NCI-H2196 treated with DMSO at 0.1 percent for 48 hours (cell line): ENCODE results near the gene RAB30.
"Not testable (repeated sequence)": the region's sequence is repeated elsewhere in the genome, so short reads cannot be mapped to it uniquely, and the experiment has no call there.

Experiments used
- DNase-seq: peaks from one replicate; lab custom pipeline; 2025; ENCODE audit not compliant: unreplicated experiment; lab: John Stamatoyannopoulos, UW

RAB30 gene

DNA sequence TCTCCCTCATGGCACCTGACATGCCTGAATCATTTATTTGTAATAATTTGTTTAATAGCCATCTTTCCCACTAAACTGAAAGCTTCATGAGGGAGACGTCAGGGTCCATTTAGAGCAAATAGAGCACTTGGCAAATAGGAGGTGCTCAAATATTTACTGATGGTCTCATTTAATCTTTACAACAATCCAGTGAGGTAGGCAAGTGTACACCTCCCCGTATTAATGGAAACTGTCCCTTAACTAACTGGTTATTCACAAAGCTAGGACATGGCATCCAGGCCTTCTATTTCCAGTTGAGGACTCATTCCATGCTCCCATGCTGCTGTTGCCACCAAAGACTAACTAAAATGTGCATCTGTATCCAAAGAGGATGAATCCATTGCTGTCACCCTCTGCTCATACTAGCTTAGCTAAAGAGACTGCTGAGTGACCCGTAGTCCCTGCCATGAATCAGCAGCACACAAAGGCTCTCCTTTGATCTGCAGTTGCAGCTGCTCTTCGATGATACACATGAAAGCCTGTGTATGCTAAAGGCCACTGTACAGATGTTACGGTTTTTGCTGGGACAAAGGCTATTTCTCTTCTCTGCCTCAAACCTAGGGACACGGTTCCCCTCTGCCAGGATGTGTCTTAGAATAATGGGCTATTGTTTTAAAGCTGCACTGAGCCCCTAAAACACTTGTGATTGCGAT, 82.6 kb downstream of the RAB30 start:
- no peak for DNase-seq

DNA sequence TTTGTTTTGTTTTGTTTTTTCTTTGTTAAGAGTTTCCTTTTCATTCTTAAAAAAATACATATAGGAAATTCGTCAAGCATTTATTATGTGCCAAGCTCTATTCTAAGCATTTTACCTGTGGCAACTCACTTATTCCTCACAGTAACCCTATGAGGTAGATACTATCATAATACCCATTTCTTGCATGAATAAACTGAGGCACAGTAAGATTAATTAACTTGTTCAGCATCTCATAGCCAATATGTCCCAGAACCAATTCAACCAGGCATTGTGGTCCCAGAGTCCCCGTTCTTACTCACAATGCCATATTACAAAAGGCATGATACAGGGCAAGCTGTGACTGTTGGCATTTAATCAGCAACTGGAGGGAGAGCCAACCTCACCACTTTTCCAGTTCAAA, 83.7 kb downstream of the RAB30 start:
- no peak for DNase-seq

DNA sequence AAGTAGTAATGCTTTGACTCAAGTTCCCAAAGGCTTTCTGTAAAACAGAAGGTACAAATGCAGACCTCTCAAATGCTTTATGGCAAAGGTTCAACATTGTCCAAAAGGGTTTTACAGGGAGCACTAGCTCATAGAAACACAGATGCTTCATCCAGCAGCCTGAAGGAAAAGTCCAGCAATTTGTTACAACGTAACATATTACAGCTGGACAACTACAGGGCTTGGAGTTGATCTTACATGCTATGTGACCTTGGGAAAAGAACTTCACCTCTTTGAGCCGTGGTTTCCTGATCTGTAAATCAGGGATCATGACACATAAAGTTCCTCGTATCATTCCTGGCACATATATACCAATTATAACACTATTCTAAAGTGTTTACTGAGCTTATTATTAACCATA, 85.3 kb downstream of the RAB30 start:
- no peak for DNase-seq

DNA sequence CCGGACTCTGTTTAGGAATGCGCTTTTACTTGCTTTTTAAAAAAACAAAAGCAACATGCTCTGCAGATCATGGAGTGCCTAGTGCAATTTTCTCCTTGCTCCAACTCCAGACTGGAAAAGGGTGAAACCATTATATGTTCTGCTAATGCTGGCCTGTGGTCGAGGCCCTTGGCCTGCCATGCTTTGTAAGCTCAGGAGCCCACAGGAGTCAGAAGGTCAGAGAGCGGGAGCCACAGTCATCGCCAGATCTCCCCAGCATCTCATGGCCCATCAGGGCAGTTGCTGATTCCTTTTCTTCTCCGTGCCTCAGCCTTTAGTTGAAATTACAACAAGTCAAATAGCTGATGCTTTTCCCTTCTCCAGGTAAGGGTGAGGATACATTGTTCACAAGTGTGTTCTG, 89.8 kb downstream of the RAB30 start:
- no peak for DNase-seq

DNA sequence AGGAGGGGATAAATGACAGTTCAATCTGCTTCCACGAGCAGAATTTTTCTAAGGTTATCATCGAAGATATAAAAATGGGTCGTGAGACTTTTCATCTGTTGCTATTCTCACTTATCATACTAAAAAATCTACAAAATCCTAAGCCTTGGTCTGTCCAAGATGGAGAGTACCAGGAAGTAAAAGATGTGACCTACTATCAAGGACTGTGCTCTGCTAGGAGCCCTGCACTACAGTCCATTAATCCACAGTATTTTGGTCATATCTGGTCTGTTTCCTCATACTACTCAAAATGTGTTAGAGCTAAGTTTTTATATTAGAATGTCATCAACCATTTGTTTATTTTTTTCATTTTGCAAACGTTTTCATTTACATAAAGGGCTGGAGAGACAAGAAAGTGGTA, 90.8 kb downstream of the RAB30 start:
- DNase-seq, result no peak

DNA sequence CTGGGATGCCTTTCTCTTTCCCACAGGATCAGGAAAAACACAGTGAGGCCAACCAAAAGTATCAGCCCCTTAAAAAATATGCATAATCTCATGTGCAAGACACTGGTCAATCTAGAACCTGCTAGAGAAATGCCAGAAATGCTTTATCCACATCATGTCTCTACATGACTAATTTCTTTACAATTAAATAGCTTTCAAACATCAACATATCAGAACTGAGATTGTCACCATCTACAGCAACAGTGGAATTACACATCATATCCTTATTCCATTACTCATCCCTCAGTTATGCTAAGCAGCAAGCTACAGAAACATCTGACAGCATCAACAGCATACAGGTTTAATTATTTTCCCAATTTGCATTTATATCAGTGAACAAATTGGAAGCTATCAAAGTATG, 91.4 kb downstream of the RAB30 start:
- no peak for DNase-seq

DNA sequence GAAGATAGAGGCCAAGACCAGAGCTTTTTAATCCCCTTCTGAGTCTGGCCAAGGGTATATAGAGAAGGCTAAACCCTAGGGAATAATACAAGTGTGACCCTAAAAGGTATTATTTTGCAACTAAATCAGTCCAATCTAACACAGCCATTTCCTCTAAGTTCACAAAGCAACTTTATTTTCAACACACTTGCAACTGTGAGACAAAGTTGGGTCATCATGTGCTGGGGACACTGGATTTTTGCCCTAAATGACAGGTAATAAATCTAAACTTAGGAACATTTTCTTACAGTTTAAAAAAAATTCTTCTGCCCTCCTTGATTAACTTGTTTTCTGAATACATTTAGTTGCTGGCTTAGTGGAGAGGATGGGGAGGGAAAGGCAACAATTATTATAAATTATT, 91.9 kb downstream of the RAB30 start:
- no peak for DNase-seq

DNA sequence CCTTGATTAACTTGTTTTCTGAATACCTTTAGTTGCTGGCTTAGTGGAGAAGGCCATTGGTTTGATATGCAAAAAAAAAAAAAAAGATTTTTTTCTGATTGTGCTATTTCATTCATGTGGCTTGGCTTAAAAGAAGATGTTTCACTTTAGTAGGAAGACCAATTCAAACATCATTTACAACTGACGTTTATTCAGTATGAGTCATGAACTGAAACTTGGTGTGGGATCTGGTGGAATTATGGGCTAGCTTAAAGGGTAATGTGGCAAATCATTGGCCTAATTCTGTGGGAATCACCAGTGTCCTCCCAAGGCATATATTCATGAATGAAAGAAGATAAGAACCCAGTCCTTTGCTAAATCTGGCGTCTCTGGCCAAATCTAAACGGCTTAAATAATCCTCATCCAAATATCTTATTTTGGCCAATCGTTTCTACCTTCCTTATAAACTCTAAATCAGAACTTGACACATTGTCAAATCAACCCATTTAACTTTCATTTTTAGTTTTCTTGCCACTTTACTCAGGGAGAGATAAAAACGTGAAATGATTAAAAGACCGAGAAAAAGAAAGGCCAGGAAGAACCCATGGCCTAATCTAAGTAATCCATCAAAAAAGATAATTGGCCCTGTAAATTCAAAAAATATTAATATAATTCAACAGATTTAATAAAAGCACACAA, 93.1 kb downstream of the RAB30 start:
- no peak for DNase-seq

DNA sequence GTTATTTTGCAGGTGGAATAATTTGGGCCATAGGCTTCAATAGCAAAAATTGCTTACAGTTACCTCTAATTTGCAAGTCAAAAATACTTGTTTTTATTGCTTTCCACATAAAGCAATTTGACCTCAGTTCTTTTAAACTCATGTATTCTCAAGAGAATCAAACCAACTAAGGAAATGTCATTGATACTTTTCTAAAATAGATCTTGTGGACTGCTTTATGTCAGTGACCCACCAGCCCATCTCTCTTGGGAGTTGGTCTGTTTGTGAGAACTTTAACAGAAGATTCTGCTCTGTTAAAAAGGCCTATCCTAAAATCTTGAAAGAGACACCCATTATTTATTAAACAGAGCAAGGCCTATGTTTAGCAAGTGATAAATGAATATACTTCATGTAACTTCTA, 94.9 kb downstream of the RAB30 start:
- DNase-seq, result no peak

DNA sequence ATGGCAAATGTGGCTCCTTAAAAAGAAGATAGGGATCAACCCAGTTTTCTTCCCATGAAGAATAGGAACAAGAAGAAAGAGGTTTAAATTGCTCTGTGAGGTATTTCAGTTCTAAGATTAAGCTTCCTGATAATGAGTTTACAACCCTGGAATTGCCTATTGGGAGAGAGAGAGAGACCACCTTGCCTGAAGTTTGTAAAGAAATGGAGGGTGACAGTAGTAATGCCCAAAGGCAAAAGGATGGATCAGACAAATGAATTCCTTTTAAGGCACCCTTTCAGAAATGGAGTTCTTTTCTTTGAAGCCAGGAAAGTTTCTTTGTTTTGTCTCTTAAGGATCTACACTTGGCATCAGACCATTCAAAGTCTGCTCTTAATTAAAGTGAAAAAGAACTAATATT, 95.8 kb downstream of the RAB30 start:
- no peak for DNase-seq

DNA sequence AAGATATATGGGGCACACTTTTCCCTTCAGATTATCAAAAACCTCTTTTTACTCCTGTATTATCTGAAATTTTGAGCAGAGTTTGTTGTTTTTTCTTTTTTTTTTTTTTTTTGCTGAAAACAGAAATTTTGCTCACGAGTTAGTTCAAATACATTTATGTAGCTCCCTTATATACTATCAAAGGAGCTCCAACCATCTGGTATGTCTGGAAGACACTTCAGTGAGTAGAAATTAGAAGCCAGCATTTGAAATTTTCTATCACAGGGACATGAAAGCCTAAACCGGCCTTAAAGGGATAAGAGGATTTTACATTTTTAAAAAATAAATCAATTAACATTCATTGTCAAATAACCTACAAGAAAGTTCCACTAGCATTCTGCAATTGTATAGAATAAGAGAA, 96.8 kb downstream of the RAB30 start:
- DNase-seq, result no peak

DNA sequence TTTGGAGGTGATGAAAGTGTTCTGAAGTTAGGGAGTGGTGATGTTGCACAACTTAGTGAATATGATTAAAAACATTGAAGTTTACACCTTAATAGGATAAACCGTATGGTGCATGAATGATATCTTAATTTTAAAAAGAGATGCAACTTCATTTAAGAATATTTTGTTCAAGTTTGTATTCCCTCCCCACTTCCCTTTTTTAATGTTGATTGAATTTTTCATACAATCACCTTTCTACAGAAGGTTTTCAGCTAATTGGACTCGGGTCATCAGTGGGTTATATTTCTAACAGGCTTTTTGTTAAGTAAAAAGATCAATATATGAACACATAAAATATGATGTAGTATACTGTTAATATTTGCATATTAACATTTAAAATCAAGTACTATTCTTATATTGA, 97.6 kb downstream of the RAB30 start:
- no peak for DNase-seq

DNA sequence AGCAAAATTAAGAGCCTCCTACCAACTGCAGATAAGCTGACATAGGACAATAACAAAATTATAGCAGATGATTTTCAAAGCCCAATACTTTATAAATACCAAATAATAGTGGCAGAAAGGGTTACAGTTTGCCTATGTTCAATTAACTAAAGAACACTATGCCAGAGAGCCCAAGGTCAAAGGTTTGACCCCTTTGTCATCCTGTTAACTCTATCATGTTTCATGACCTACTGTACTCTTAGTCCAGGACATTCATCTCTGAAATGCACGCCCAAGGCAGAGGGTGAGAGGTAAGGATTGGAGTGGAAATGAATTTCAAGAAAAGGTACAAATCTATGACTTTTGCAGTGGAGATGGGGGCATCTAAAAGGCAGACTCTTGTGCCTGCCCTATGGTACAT, 99.6 kb downstream of the RAB30 start:
- DNase-seq, result no peak

DNA sequence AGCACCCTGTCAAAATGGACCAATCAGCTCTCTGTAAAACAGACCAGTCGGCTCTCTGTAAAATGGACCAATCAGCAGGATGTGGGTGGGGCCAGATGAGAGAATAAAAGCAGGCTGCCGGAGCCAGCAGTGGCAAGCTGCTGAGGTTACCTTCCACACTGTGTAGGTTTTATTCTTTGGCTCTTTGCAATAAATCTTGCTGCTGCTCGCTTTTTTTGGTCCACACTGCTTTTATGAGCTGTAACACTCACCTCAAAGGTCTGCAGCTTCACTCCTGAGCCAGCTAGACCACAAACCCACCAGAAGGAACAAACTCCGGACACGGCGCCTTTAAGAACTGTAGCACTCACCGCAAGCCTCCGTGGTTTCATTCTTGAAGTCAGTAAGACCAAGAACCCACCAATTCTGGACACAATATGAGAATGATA, 100.2 kb downstream of the RAB30 start:
- not testable (repeated sequence) for DNase-seq

DNA sequence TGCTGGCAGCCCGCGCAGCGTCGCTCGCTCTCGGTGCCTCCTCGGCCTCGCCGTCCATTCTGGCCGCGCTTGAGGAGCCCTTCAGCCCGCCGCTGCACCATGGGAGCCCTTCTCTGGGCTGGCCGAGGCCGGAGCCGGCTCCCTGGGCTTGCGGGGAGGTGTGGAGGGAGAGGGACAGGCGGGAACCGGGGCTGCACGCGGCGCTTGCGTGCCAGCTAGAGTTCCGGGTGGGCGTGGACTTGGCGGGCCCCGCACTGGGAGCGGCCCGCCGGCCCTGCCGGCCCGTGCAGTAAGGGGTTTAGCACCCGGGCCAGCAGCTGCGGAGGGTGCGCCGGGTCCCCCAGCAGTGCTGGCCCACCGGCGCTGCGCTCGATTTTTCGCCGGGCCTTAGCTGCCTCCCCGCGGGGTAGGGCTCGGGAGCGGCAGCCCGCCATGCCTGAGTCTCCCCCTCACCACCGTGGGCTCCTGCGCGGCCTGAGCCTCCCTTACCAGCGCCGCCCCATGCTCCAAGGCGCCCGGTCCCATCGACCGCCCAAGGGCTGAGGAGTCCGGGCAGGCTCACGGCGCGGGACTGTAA, 101.1 kb downstream of the RAB30 start:
- not testable (repeated sequence) for DNase-seq

DNA sequence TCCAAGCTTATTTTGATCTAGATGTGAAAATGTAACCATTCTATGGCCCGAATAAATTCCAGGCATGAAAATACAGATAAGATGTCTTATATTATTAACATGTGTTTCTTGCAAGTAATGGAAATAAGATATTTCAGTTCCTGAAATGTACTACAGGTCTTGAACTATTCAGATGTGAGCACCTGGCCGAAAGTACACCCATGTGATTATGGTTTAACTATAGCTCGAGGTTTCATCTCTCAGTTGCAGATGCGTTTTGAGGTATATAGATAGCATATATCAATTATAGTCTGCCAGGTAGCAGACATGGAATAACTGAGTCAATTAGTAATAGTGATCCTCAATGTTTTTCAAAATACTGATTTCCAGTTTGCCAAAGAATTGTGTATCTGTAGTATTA, 101.9 kb downstream of the RAB30 start:
- DNase-seq, result no peak

DNA sequence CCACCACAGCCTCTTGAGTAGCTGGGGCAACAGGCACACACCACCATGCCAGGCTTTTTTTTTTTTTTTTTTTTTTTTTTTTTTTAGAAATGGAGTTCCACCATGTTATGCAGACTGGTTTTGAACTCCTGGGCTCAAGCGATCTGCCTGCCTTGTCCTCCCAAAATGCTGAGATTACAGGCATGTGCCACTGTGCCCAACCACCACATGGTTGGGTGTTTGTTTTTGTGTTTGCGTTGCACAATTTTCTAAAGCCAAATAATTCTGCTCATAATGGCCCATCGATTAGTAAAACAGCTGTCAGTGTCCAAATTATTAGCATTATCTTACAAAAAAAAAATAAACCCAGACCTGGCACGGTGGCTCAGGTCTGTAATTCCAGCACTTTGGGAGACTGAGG, 104.3 kb downstream of the RAB30 start:
- no peak for DNase-seq

DNA sequence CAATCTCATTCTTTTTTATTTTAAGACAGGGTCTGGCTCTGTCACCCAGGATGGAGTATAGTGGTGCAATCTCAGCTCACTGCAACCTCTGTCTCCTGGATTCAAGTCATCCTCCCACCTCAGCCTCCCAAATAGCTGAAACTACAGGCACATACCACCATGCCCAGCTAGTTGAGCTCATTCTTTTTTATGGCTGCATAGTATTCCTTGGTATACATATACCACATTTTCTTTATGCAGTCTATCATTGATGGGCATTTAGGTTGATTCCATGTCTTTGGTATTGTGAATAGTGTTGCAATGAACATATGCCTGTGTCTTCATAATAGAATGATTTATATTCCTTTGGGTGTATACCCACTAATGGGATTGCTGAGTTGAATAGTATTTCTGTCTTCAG, 109.7 kb downstream of the RAB30 start:
- DNase-seq, result not testable (repeated sequence)

DNA sequence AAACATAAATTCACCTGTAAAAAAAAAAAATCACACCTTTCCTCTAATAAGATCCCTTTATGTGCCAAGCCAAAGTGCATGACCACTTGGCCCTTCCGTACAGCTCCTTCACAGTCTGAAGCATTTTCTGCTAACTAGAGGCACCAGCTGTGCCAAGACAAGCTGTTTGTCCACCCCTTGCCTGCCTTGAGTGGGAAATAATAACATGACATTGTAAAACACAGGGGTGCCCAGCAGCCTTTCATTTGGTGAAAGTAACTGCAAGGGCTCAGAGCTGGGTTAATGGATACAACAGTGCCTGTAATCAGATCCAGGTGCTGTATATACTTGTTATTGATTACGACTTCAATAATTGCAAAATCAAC, 110.9 kb downstream of the RAB30 start:
- DNase-seq, result no peak

DNA sequence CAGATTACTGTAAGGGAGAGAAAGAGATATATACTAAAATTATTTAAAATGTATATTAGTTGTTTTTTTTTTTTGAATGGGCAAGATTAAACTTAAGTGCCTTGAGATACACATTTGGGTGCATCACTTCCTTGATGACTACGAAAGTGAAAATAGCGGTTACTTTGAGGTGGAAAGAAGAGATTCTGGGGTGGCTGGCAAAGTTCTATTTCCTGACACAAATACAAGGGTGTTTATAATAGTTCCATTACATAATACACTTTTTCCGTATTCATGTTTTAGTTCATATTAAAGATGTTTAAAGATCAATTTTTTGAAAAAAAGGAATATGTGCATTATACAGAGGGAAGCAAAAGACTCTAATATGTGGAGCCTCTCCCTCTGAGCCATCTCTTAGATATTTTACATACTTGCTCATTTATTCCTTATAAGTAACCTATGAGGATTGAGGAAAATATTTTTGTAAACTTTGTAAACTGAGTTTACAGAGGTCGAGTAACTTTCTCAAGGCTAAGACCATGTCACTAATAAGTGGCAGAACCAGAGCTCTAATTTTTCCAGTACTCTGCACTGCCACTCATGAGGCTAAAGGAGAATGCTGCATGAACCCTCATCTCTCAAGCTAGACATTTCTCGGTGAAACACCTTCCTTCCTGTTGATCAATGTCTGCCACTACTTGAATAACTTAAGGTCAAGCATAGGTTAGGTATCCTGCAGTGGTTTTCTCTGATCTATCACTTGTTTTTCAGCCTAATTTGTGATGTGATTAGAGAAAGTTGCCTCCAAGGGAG, 111.5 kb downstream of the RAB30 start:
- no peak for DNase-seq

DNA sequence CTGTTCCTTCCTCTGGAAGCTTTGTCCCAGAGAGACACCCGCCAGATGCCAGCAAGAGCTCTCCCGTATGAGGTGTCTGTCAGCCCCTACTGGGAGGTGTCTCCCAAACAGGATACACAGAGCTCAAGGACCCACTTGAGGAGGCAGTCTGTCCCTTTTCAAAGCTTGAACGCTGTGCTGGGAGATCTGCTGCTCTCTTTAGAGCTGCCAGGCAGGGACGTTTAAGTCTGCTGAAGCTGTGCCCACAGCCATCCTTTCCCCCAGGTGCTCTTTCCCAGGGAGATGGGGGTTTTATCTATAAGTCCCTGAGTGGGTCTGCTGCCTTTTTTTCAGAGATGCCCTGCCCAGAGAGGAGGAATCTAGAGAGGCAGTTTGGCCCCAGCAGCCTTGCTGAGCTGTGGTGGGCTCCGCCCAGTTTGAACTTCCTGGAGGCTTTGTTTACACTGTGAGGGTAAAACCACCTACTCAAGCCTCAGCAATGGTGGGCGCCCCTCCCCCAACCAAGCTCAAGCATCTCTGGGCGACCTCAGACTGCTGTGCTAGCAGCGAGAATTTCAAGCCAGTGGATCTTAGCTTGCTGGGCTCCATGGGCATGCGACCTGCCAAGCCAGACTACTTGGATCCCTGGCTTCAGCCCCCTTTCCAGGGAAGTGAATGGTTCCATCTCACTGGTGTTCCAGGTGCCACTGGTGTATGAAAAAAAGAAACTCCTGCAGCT, 115.8 kb downstream of the RAB30 start:
- not testable (repeated sequence) for DNase-seq
